ENCODE measurements around the gene PARP1. TPM values are rescaled to one million over a fixed set of nuclear protein-coding genes. Genes with fewer than 3 reads are reported as not detected.
"Not testable (repeated sequence)": the region's sequence is repeated elsewhere in the genome, so short reads cannot be mapped to it uniquely, and the experiment has no call there.

PARP1 gene
- total RNA-seq, 2 experiments from 2014 or later: 238 to 245 TPM

- CTCF ChIA-PET: interaction anchor here (1.0 kb wide), 1 partner anchor 27 kb away, joined by 3 read pairs; no protein-coding TSS in a partner anchor
- POLR2A ChIA-PET: interaction anchor here (0.7 kb wide), 1 partner anchor 205 kb away, joined by 4 read pairs; no protein-coding TSS in a partner anchor
Observed at GRCh38 chr1:226365831-226366231, 42.1 kb downstream of the PARP1 start.

GRCh38 chr1:226364901-226365565 lies 42.9 kb downstream of the PARP1 start:
- ChIA-PET POLR2A (no interaction called here), CTCF (interaction anchor here (0.5 kb wide), 1 partner anchor 171 kb away, joined by 3 read pairs; no protein-coding TSS in a partner anchor)

- ChIA-PET POLR2A (no interaction called here), CTCF (no interaction called here)
Observed at GRCh38 chr1:226364514-226364899, 43.4 kb downstream of the PARP1 start.

- POLR2A ChIA-PET: no interaction called here
- CTCF ChIA-PET: no interaction called here
Observed at GRCh38 chr1:226363801-226364513, 43.9 kb downstream of the PARP1 start.

GRCh38 chr1:226362891-226363447 lies 44.9 kb downstream of the PARP1 start:
- POLR2A ChIA-PET: no interaction called here
- CTCF ChIA-PET: no interaction called here

- POLR2A ChIA-PET: no interaction called here
- CTCF ChIA-PET: no interaction called here
Observed at GRCh38 chr1:226362361-226362760, 45.5 kb downstream of the PARP1 start.

GRCh38 chr1:226360106-226360746 lies 47.7 kb downstream of the PARP1 start:
- ChIA-PET CTCF (no interaction called here), POLR2A (no interaction called here)

- CTCF ChIA-PET: no interaction called here
- POLR2A ChIA-PET: no interaction called here
Observed at GRCh38 chr1:226357416-226357815, 50.5 kb downstream of the PARP1 start.

- ChIA-PET CTCF (no interaction called here), POLR2A (no interaction called here)
Observed at GRCh38 chr1:226355669-226356551, 52.0 kb downstream of the PARP1 start.

- ChIA-PET CTCF (no interaction called here), POLR2A (no interaction called here)
Observed at GRCh38 chr1:226355016-226355415, 52.9 kb downstream of the PARP1 start.

GRCh38 chr1:226353698-226354525 lies 54.0 kb downstream of the PARP1 start:
- ChIA-PET POLR2A (no interaction called here), CTCF (no interaction called here)

GRCh38 chr1:226351709-226352108 lies 56.2 kb downstream of the PARP1 start:
- ChIA-PET POLR2A (no interaction called here), CTCF (no interaction called here)

- CTCF ChIA-PET: no interaction called here
Observed at GRCh38 chr1:226350519-226350865, 57.4 kb downstream of the PARP1 start.

GRCh38 chr1:226349801-226350518 lies 57.9 kb downstream of the PARP1 start:
- CTCF ChIA-PET: no interaction called here
- POLR2A ChIA-PET: no interaction called here

More at GRCh38 chr1:226350519-226350865, 57.4 kb downstream of the PARP1 start:
- POLR2A ChIA-PET: no interaction called here

GRCh38 chr1:226349081-226349480 lies 58.8 kb downstream of the PARP1 start:
- CTCF ChIA-PET: no interaction called here
- POLR2A ChIA-PET: no interaction called here

GRCh38 chr1:226344441-226345259 lies 63.2 kb downstream of the PARP1 start:
- POLR2A ChIA-PET: no interaction called here
- CTCF ChIA-PET: no interaction called here

- POLR2A ChIA-PET: no interaction called here
- CTCF ChIA-PET: no interaction called here
Observed at GRCh38 chr1:226342656-226343055, 65.2 kb downstream of the PARP1 start.

GRCh38 chr1:226340111-226340510 lies 67.8 kb downstream of the PARP1 start:
- CTCF ChIA-PET: interaction anchor here (0.5 kb wide), 1 partner anchor 664 kb away, joined by 3 read pairs; no protein-coding TSS in a partner anchor
- POLR2A ChIA-PET: not testable (repeated sequence)
